ENCODE data around the gene OPCML. TPM values are rescaled to one million over a fixed set of nuclear protein-coding genes. Genes with fewer than 3 reads are reported as not detected.

OPCML gene
- total RNA-seq, 1 experiment from 2014 or later: not detected

DNA sequence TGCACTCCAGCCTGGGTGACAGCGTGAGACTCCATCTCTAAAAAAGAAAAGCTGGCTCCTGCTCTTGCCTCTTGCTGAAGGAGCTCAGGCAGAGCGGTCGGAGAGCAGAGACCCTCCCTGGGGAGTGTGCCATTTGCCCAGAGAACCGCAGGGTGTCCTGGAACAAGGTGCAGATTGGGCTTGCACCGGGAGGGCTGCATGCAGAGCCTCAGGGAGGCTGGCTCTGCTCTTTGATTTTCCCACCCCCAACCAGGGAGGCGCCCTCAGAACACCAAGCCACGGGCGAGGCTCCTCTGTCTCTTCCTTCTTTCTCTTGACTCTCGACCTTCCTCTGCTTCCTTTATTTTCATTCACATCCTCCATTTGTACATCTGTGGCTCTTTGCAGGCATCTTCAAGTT, 889.1 kb downstream of the OPCML start:
- no peak overlapping the region for H3K27ac ChIP-seq (ENCODE audit: low read length)
- ChIA-PET CTCF (no interaction called here), POLR2A (no interaction called here)
- TF ChIP-seq, protein P1, sequence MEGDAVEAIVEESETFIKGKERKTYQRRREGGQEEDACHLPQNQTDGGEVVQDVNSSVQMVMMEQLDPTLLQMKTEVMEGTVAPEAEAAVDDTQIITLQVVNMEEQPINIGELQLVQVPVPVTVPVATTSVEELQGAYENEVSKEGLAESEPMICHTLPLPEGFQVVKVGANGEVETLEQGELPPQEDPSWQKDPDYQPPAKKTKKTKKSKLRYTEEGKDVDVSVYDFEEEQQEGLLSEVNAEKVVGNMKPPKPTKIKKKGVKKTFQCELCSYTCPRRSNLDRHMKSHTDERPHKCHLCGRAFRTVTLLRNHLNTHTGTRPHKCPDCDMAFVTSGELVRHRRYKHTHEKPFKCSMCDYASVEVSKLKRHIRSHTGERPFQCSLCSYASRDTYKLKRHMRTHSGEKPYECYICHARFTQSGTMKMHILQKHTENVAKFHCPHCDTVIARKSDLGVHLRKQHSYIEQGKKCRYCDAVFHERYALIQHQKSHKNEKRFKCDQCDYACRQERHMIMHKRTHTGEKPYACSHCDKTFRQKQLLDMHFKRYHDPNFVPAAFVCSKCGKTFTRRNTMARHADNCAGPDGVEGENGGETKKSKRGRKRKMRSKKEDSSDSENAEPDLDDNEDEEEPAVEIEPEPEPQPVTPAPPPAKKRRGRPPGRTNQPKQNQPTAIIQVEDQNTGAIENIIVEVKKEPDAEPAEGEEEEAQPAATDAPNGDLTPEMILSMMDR (IDR thresholded peaks at IDR 0.05): no peak
- TF ChIP-seq, protein P2, sequence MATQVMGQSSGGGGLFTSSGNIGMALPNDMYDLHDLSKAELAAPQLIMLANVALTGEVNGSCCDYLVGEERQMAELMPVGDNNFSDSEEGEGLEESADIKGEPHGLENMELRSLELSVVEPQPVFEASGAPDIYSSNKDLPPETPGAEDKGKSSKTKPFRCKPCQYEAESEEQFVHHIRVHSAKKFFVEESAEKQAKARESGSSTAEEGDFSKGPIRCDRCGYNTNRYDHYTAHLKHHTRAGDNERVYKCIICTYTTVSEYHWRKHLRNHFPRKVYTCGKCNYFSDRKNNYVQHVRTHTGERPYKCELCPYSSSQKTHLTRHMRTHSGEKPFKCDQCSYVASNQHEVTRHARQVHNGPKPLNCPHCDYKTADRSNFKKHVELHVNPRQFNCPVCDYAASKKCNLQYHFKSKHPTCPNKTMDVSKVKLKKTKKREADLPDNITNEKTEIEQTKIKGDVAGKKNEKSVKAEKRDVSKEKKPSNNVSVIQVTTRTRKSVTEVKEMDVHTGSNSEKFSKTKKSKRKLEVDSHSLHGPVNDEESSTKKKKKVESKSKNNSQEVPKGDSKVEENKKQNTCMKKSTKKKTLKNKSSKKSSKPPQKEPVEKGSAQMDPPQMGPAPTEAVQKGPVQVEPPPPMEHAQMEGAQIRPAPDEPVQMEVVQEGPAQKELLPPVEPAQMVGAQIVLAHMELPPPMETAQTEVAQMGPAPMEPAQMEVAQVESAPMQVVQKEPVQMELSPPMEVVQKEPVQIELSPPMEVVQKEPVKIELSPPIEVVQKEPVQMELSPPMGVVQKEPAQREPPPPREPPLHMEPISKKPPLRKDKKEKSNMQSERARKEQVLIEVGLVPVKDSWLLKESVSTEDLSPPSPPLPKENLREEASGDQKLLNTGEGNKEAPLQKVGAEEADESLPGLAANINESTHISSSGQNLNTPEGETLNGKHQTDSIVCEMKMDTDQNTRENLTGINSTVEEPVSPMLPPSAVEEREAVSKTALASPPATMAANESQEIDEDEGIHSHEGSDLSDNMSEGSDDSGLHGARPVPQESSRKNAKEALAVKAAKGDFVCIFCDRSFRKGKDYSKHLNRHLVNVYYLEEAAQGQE (IDR thresholded peaks at IDR 0.05; ENCODE audit: insufficient read depth in 1 of 2, low read depth in 2 of 2, low read length in 1 of 2): no peak
- no peak for TF ChIP-seq SIN3A (IDR thresholded peaks at IDR 0.05; ENCODE audit: borderline replicate concordance, insufficient read depth, low read depth, low read length)
- no peak for TF ChIP-seq TCF7L2 (IDR thresholded peaks at IDR 0.05; ENCODE audit: low read depth, low read length)
- no peak for TF ChIP-seq POLR2AphosphoS5 (IDR thresholded peaks at IDR 0.05; ENCODE audit: low read depth, low read length)
- H3K4me1 ChIP-seq (ENCODE audit: control insufficient read depth, insufficient read depth, low read length): no peaks in the 10 kb centered on the region
- H3K36me3 ChIP-seq (ENCODE audit: control insufficient read depth, insufficient read depth, low read length): no peaks in the 10 kb centered on the region
- intact Hi-C loops (cut with micrococcal nuclease; ENCODE audit: unreplicated experiment) (no loop called here), in situ Hi-C loops (cut with HindIII; ENCODE audit: low pct_unique_long_range_greater_than_20kb, low sequenced_read_pairs) (no loop called here)
- ATAC-seq (no peak), DNase-seq (ENCODE audit: low read depth, low spot score) (no peak)
- no peaks in the 10 kb centered on the region for H3K27me3 ChIP-seq (ENCODE audit: control insufficient read depth, insufficient read depth, low read length)
- no TSS peak for BruUV-seq (replicated peaks)
- no peak overlapping the region for H3K4me3 ChIP-seq (ENCODE audit: low read depth in 2 of 2, low read length in 2 of 2)
- no peaks in the 10 kb centered on the region for H3K9me3 ChIP-seq (ENCODE audit: control insufficient read depth, insufficient read depth, low read depth, low read length)

DNA sequence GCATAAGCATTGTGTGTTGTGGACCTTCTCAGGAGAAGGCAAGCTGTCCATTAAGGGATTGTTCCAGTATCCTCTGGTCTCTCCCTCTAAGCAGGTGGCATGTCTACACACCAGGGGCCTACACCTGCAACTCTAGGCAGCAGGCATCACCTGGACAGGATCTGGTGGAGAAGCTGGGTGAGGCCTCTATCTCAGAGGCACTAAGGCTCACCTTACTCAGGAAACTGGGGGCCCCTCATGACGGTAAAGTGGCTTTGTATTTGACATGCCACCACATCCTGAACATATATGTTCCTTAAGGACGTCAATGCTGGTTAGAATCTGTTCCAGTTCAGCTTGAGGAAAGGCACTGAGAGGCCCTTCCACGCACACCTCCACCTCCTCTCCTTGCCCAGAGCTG, 891.3 kb downstream of the OPCML start:
- Histone ChIP-seq H3K36me3 (ENCODE audit: control insufficient read depth, insufficient read depth, low read length) (no peaks in the 10 kb centered on the region), H3K4me1 (ENCODE audit: control insufficient read depth, insufficient read depth, low read length) (no peaks in the 10 kb centered on the region), H3K4me3 (ENCODE audit: low read depth in 2 of 2, low read length in 2 of 2) (no peak overlapping the region), H3K27me3 (ENCODE audit: control insufficient read depth, insufficient read depth, low read length) (no peaks in the 10 kb centered on the region), H3K9me3 (ENCODE audit: control insufficient read depth, insufficient read depth, low read depth, low read length) (no peaks in the 10 kb centered on the region), H3K27ac (ENCODE audit: low read length) (no peak overlapping the region)
- no peak for ATAC-seq
- in situ Hi-C loops (cut with HindIII; ENCODE audit: low pct_unique_long_range_greater_than_20kb, low sequenced_read_pairs) (no loop called here), intact Hi-C loops (cut with micrococcal nuclease; ENCODE audit: unreplicated experiment) (no loop called here)
- ChIA-PET POLR2A (no interaction called here), CTCF (no interaction called here)
- TF ChIP-seq, protein P2 (IDR thresholded peaks at IDR 0.05; ENCODE audit: insufficient read depth in 1 of 2, low read depth in 2 of 2, low read length in 1 of 2): no peak
- TF ChIP-seq SIN3A (IDR thresholded peaks at IDR 0.05; ENCODE audit: borderline replicate concordance, insufficient read depth, low read depth, low read length): no peak
- TF ChIP-seq, protein P1 (IDR thresholded peaks at IDR 0.05): no peak
- TF ChIP-seq TCF7L2 (IDR thresholded peaks at IDR 0.05; ENCODE audit: low read depth, low read length): no peak
- TF ChIP-seq POLR2AphosphoS5 (IDR thresholded peaks at IDR 0.05; ENCODE audit: low read depth, low read length): no peak
- BruUV-seq (replicated peaks): no TSS peak
- DNase-seq (ENCODE audit: low read depth, low spot score): no peak
